OCI-LY7 (cell line): ENCODE data around the gene RET.

Experiments used
- EZH2phosphoT487 ChIP-seq: fragments of 200-600 bp; sonication (generic); IDR thresholded peaks from 2 replicates; pipeline ENCODE4 v1.6.1; 2018; ENCODE audit warnings: low read depth, borderline replicate concordance, mild to moderate bottlenecking, mixed run types, antibody characterized with exemption, low read length, moderate library complexity, mixed read lengths
- TF ChIP-seq, protein P1 (sequence below): fragments of 200-600 bp; sonication (generic); conservative IDR thresholded peaks from 2 replicates; pipeline ENCODE4 v1.5.1; 2014; ENCODE audit warnings: mild to moderate bottlenecking, antibody characterized with exemption, low read length, moderate library complexity, mixed read lengths

DNA sequence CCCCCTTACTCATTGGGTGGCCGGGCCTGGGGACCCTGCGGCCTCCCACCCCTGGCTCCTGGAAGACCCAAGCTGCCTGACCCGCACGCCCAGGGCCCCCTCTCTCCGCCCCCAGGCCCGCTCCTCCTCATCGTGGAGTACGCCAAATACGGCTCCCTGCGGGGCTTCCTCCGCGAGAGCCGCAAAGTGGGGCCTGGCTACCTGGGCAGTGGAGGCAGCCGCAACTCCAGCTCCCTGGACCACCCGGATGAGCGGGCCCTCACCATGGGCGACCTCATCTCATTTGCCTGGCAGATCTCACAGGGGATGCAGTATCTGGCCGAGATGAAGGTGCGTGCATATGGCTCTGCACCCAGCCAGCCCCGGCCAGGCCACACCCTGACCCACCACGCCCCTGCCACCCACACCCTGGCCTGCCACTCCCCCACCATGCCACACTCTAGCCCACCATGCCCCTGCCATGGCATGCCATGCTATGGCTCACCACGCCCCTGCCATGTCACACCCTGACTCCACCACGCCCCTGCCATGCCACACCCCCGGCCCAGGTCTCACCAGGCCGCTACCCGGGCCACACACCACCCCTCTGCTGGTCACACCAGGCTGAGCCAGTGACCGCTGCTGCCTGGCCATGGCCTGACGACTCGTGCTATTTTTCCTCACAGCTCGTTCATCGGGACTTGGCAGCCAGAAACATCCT, 42.7 kb downstream of the RET start:
- TF ChIP-seq, protein P1, sequence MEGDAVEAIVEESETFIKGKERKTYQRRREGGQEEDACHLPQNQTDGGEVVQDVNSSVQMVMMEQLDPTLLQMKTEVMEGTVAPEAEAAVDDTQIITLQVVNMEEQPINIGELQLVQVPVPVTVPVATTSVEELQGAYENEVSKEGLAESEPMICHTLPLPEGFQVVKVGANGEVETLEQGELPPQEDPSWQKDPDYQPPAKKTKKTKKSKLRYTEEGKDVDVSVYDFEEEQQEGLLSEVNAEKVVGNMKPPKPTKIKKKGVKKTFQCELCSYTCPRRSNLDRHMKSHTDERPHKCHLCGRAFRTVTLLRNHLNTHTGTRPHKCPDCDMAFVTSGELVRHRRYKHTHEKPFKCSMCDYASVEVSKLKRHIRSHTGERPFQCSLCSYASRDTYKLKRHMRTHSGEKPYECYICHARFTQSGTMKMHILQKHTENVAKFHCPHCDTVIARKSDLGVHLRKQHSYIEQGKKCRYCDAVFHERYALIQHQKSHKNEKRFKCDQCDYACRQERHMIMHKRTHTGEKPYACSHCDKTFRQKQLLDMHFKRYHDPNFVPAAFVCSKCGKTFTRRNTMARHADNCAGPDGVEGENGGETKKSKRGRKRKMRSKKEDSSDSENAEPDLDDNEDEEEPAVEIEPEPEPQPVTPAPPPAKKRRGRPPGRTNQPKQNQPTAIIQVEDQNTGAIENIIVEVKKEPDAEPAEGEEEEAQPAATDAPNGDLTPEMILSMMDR: no peak
- no peak for TF ChIP-seq EZH2phosphoT487
